Measurements from ENCODE around the gene STKLD1. TPM values are rescaled to one million over a fixed set of nuclear protein-coding genes. Genes with fewer than 3 reads are reported as not detected.

STKLD1 gene
- total and polyA plus RNA-seq, 2 donors (not counting 1 experiment from before 2014, with no cell fraction given) = 0.18 to 1.1 TPM

DNA sequence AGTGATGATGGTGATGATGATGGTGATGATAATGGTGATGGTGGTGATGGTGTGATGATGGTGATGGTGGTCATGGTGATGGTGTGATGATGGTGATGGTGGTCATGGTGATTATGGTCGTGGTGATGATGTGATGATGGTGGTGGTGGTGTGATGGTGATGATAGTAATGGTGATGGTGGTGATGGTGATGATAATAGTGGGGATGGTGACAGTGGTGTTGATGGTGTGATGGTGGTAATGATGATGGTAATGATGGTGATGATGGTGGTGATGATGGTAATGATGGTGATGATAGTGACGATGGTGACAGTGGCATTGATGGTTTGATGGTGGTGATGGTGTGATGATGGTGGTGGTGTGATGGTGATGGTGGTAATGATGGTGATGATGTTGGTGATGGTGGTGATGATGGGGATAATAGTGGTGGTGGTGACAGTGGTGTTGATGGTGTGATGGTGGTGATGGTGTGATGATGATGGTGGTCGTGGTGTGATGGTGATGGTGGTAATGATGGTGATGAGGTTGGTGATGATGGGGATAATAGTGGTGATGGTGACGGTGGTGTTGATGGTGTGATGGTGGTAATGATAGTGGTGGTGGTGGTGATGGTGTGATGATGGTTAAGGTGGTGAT is 6.5 kb downstream of the STKLD1 start:
- no peaks in the 10 kb centered on the region for H3K27me3 ChIP-seq (replicated peaks in 1 of 4; ENCODE audit: control extremely low read depth in 1 of 4, control insufficient read depth in 3 of 4, insufficient read depth in 4 of 4, low read length in 3 of 4)

DNA sequence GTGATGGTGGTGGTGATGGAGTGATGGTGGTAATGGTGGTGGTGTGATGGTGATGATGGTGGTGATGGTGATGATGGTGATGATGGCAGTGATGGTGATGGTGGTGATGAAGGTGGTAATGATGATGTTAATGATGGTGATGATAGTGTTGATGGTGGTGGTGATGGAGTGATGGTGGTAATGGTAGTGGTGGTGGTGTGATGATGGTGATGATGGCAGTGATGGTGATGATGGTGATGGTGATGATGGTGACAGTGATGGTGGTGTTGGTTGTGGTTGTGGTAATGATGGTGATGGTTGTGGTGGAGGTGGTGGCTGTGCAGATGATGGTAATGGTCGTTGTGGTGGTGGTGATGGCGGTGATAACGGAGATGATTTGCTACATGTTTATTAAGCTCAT is 7.3 kb downstream of the STKLD1 start:
- ATAC-seq (ENCODE audit: low read depth) (no peak), DNase-seq (no peak)
- Histone ChIP-seq H4K20me1 (ENCODE audit: control insufficient read depth, insufficient read depth, low read length, poor library complexity, severe bottlenecking) (no peaks in the 10 kb centered on the region), H3K9ac (ENCODE audit: low read length) (no peak overlapping the region), H3K27me3 (replicated peaks in 1 of 4; ENCODE audit: control extremely low read depth in 1 of 4, control insufficient read depth in 3 of 4, insufficient read depth in 4 of 4, low read length in 3 of 4) (no peaks in the 10 kb centered on the region), H3K4me2 (replicated peaks; ENCODE audit: low read depth, low read length, poor library complexity, severe bottlenecking) (no peak overlapping the region), H3K36me3 (replicated peaks in 1 of 2; ENCODE audit: control extremely low read depth in 1 of 2, control insufficient read depth in 1 of 2, extremely low read depth in 1 of 2, insufficient read depth in 2 of 2, low read length in 1 of 2) (no peaks in the 10 kb centered on the region), H3K4me3 (ENCODE audit: control extremely low read depth in 1 of 5, extremely low read depth in 1 of 5, insufficient read depth in 1 of 5, low read depth in 2 of 5, low read length in 4 of 5) (no peak overlapping the region), H3K27ac (ENCODE audit: low read length in 2 of 2) (no peak overlapping the region), H3K79me2 (ENCODE audit: control insufficient read depth, insufficient read depth, low read length) (no peaks in the 10 kb centered on the region), H3K9me3 (ENCODE audit: control extremely low read depth in 1 of 3, control insufficient read depth in 2 of 3, insufficient read depth in 1 of 3, low read length in 2 of 3) (no peaks in the 10 kb centered on the region), H2AFZ (ENCODE audit: insufficient read depth, low read depth, low read length, poor library complexity, severe bottlenecking) (no peak overlapping the region), H3K4me1 (ENCODE audit: control insufficient read depth in 2 of 2, insufficient read depth in 2 of 2, low read length in 2 of 2) (no peaks in the 10 kb centered on the region)
- H3K4me1 Mint-ChIP-seq = no peaks in the 10 kb centered on the region
- no peak overlapping the region for H3K27ac Mint-ChIP-seq
- H3K27me3 Mint-ChIP-seq = no peaks in the 10 kb centered on the region
- ChIA-PET CTCF (no interaction called here), POLR2A (no interaction called here)
- TF ChIP-seq, protein P1, sequence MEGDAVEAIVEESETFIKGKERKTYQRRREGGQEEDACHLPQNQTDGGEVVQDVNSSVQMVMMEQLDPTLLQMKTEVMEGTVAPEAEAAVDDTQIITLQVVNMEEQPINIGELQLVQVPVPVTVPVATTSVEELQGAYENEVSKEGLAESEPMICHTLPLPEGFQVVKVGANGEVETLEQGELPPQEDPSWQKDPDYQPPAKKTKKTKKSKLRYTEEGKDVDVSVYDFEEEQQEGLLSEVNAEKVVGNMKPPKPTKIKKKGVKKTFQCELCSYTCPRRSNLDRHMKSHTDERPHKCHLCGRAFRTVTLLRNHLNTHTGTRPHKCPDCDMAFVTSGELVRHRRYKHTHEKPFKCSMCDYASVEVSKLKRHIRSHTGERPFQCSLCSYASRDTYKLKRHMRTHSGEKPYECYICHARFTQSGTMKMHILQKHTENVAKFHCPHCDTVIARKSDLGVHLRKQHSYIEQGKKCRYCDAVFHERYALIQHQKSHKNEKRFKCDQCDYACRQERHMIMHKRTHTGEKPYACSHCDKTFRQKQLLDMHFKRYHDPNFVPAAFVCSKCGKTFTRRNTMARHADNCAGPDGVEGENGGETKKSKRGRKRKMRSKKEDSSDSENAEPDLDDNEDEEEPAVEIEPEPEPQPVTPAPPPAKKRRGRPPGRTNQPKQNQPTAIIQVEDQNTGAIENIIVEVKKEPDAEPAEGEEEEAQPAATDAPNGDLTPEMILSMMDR (IDR thresholded peaks at IDR 0.05) = no peak
- TF ChIP-seq EZH2 (IDR thresholded peaks at IDR 0.05; ENCODE audit: borderline replicate concordance, insufficient read depth, low read depth, low read length, poor library complexity, severe bottlenecking) = no peak
- WGBS (ENCODE audit: insufficient coverage) = 100% methylated on average over 3 of the region's 3 CpGs
- H3K9me3 Mint-ChIP-seq (ENCODE audit: insufficient read depth) = no peaks in the 10 kb centered on the region
- H3K4me3 Mint-ChIP-seq = no peak overlapping the region
- intact Hi-C loops (cut with micrococcal nuclease) = no loop called here

More for the DNA sequence above, 6.5 kb downstream of the STKLD1 start:
- Histone ChIP-seq H3K36me3 (replicated peaks in 1 of 2; ENCODE audit: control extremely low read depth in 1 of 2, control insufficient read depth in 1 of 2, extremely low read depth in 1 of 2, insufficient read depth in 2 of 2, low read length in 1 of 2) (no peaks in the 10 kb centered on the region), H4K20me1 (ENCODE audit: control insufficient read depth, insufficient read depth, low read length, poor library complexity, severe bottlenecking) (no peaks in the 10 kb centered on the region), H3K27ac (ENCODE audit: low read length in 2 of 2) (no peak overlapping the region), H2AFZ (ENCODE audit: insufficient read depth, low read depth, low read length, poor library complexity, severe bottlenecking) (no peak overlapping the region), H3K4me2 (replicated peaks; ENCODE audit: low read depth, low read length, poor library complexity, severe bottlenecking) (no peak overlapping the region), H3K9me3 (ENCODE audit: control extremely low read depth in 1 of 3, control insufficient read depth in 2 of 3, insufficient read depth in 1 of 3, low read length in 2 of 3) (no peaks in the 10 kb centered on the region), H3K79me2 (ENCODE audit: control insufficient read depth, insufficient read depth, low read length) (no peaks in the 10 kb centered on the region), H3K9ac (ENCODE audit: low read length) (no peak overlapping the region), H3K4me3 (ENCODE audit: control extremely low read depth in 1 of 5, extremely low read depth in 1 of 5, insufficient read depth in 1 of 5, low read depth in 2 of 5, low read length in 4 of 5) (no peak overlapping the region), H3K4me1 (ENCODE audit: control insufficient read depth in 2 of 2, insufficient read depth in 2 of 2, low read length in 2 of 2) (no peaks in the 10 kb centered on the region)
- intact Hi-C loops (cut with micrococcal nuclease) = no loop called here
- Mint-ChIP-seq H3K4me1 (no peaks in the 10 kb centered on the region), H3K27ac (no peak overlapping the region), H3K9me3 (ENCODE audit: insufficient read depth) (no peaks in the 10 kb centered on the region), H3K4me3 (no peak overlapping the region), H3K27me3 (no peaks in the 10 kb centered on the region)
- ChIA-PET POLR2A (no interaction called here), CTCF (no interaction called here)
- no peak for TF ChIP-seq EZH2 (IDR thresholded peaks at IDR 0.05; ENCODE audit: borderline replicate concordance, insufficient read depth, low read depth, low read length, poor library complexity, severe bottlenecking)
- TF ChIP-seq, protein P1 (IDR thresholded peaks at IDR 0.05) = no peak
- DNase-seq (no peak), ATAC-seq (ENCODE audit: low read depth) (no peak)
- 97% methylated on average over 4 of the region's 4 CpGs for WGBS (ENCODE audit: insufficient coverage)
